Stomach (tissue), 4 donors: ENCODE results near the gene MYD88.

Experiments
- POLR2A ChIP-seq, 4 donors: fragments of 450-650 bp; IDR thresholded peaks; one replicate each; pipeline ENCODE4 v1.6.1; 2016; ENCODE audit warnings: antibody characterized with exemption in 4 of 4, control low read depth in 2 of 4, mild to moderate bottlenecking in 1 of 4, moderate library complexity in 1 of 4
- TF ChIP-seq, protein P1 (sequence below), 7 experiments: fragments of 450-650 bp in 4 of 7; fragments of 200-600 bp in 3 of 7; sonication (generic) in 3 of 7; IDR thresholded peaks; one replicate each; pipeline ENCODE4 v1.5.1; 2016 to 2019; ENCODE audit warnings: antibody characterized with exemption in 7 of 7, control low read depth in 2 of 7, mild to moderate bottlenecking in 1 of 7

DNA sequence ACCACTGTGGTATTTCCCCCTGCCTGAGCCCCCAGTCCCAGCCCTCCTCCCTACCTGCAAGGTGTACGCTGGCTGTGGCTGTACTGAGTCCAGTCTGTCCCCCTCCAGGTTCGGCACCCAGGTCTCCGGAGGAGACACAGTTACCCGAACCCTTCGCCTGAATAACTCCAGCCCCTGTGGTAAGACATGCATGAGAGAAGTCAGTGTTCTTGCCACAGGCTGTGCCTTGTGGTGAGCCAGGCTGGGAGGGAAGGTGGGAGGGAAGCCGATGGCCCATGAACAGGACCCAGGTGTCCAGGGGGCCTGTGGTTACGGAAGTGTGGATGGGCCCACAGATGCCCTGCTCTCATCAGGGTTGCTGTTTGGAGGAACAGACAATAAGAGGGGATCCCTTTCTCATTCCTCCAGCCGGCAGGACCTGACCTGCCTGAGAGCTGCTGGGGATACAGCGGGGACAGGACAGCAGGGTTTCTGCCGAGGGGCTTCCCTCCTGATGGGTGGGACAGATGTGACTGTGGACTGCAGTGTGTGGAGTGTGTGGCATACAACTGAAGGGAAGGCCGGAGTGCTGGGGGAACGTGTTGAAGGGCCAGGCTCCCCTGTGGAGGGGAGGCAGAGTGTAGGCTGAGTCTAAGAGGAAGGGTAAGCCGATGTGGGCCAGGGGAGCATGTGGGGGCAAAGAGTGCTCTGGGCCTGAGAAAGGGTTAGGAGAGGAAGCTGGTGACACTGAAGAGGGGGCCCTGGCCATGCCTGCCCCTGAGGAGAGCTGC, 23.4 kb upstream of the MYD88 start:
- TF ChIP-seq, protein P1, sequence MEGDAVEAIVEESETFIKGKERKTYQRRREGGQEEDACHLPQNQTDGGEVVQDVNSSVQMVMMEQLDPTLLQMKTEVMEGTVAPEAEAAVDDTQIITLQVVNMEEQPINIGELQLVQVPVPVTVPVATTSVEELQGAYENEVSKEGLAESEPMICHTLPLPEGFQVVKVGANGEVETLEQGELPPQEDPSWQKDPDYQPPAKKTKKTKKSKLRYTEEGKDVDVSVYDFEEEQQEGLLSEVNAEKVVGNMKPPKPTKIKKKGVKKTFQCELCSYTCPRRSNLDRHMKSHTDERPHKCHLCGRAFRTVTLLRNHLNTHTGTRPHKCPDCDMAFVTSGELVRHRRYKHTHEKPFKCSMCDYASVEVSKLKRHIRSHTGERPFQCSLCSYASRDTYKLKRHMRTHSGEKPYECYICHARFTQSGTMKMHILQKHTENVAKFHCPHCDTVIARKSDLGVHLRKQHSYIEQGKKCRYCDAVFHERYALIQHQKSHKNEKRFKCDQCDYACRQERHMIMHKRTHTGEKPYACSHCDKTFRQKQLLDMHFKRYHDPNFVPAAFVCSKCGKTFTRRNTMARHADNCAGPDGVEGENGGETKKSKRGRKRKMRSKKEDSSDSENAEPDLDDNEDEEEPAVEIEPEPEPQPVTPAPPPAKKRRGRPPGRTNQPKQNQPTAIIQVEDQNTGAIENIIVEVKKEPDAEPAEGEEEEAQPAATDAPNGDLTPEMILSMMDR (IDR thresholded peaks at IDR 0.05) = no peak
- no peak for TF ChIP-seq POLR2A (IDR thresholded peaks at IDR 0.05)
